Measurements from ENCODE around the gene OR5AK2. TPM values are rescaled to one million over a fixed set of nuclear protein-coding genes. Genes with fewer than 3 reads are reported as not detected.
"Not testable (repeated sequence)": the region's sequence is repeated elsewhere in the genome, so short reads cannot be mapped to it uniquely, and the experiment has no call there.

The OR5AK2 gene, protein sequence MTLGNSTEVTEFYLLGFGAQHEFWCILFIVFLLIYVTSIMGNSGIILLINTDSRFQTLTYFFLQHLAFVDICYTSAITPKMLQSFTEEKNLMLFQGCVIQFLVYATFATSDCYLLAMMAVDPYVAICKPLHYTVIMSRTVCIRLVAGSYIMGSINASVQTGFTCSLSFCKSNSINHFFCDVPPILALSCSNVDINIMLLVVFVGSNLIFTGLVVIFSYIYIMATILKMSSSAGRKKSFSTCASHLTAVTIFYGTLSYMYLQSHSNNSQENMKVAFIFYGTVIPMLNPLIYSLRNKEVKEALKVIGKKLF
- total RNA-seq, result not detected
- not detected for polyA plus RNA-seq (ENCODE audit: insufficient read depth, low read depth, low replicate concordance)
- long read RNA-seq, donor 1, result 0 reads
- long read RNA-seq, donor 2, result 0 reads

DNA sequence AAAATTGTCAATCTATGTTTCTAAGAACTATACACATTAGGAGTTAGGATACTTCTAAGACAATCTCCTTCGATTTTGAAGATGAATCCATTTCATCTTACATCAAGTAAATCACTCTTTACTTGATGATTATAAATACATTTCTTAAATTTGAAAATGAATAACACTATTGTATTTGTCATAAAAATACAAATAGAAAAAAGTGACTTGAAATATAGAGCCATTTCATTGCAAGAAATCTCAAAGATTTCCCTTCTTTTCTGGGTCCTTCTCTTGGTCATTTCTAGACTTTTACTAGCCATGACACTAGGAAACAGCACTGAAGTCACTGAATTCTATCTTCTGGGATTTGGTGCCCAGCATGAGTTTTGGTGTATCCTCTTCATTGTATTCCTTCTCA is at the start of gene OR5AK2:
TSS of gene OR5AK2 (plus strand) at position 301 of the 400 bp plus-strand sequence. CDS start at position 301, 0 bp downstream.
- intact Hi-C loops (cut with DNase I; ENCODE audit: low total_unique reads), result no loop called here
- H3K4me1 ChIP-seq, result no peaks in the 10 kb centered on the region

DNA sequence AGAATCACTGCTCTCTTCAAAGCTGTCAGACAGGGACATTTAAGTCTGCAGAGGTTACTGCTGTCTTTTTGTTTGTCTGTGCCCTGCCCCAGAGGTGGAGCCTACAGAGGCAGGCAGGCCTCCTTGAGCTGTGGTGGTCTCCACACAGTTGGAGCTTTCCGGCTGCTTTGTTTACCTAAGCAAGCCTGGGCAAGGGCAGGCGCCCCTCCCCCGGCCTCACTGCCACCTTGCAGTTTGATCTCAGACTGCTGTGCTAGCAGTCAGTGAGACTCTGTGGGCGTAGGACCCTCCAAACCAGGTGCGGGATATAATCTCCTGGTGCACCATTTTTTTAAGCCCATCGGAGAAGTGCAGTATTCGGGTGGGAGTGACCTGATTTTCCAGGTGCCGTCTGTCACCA is 43.2 kb upstream of the OR5AK2 start:
- WGBS, 2 donors, result 77 to 86% methylated on average over 7 to 8 of the region's 8 CpGs
- intact Hi-C loops (cut with DNase I; ENCODE audit: low total_unique reads); H3K27me3 ChIP-seq; DNase-seq; H3K27ac ChIP-seq; H3K9me3 ChIP-seq; H3K4me1 ChIP-seq; H3K4me3 ChIP-seq; H3K36me3 ChIP-seq (ENCODE audit: low read depth, missing control alignments): not testable (repeated sequence)

More for the DNA sequence above, at the start of gene OR5AK2:
- no peaks in the 10 kb centered on the region for H3K36me3 ChIP-seq (ENCODE audit: low read depth, missing control alignments)
- no peak for DNase-seq
- no peak within 1 kb of the TSS for H3K27ac ChIP-seq
- H3K9me3 ChIP-seq, result no peaks in the 10 kb centered on the region
- 73 to 81% methylated on average over 1 of the region's 1 CpG for WGBS, 2 donors
- no peaks in the 10 kb centered on the region for H3K27me3 ChIP-seq
- TF ChIP-seq POLR2A (IDR thresholded peaks at IDR 0.05), result no peak
- no peak within 1 kb of the TSS for H3K4me3 ChIP-seq

DNA sequence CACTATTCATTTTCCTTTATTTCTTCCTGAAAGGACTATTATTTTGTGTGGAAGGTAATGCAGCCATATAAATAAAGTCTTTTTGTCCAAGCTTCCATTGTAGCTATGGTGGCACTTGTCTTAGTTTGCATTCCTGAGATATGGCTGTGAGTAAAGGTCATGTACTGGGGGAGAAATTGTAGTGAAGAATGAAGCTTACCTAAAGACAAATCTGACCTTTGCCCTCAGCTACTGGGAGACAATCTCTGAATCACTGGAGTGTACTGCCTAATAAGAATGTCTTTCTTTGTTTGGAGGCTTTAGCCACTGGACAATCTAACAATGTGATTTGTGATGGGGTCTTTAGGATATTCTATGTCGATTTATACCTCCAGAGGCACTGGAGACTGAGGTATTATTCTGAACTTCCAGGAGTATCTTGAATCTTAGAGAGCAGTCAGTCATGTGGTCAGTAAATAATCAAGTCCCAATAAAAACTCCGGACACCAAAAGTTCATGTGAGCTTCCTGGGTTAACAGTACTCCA is 39.7 kb upstream of the OR5AK2 start:
- Histone ChIP-seq H3K4me3 (no peak overlapping the region), H3K36me3 (ENCODE audit: low read depth, missing control alignments) (no peaks in the 10 kb centered on the region), H3K27me3 (no peaks in the 10 kb centered on the region), H3K9me3 (no peaks in the 10 kb centered on the region), H3K4me1 (no peaks in the 10 kb centered on the region), H3K27ac (no peak overlapping the region)
- WGBS, 2 donors, result 75 to 88% methylated on average over 2 of the region's 2 CpGs
- intact Hi-C loops (cut with DNase I; ENCODE audit: low total_unique reads), result no loop called here
- no peak for DNase-seq
- TF ChIP-seq, protein P1, sequence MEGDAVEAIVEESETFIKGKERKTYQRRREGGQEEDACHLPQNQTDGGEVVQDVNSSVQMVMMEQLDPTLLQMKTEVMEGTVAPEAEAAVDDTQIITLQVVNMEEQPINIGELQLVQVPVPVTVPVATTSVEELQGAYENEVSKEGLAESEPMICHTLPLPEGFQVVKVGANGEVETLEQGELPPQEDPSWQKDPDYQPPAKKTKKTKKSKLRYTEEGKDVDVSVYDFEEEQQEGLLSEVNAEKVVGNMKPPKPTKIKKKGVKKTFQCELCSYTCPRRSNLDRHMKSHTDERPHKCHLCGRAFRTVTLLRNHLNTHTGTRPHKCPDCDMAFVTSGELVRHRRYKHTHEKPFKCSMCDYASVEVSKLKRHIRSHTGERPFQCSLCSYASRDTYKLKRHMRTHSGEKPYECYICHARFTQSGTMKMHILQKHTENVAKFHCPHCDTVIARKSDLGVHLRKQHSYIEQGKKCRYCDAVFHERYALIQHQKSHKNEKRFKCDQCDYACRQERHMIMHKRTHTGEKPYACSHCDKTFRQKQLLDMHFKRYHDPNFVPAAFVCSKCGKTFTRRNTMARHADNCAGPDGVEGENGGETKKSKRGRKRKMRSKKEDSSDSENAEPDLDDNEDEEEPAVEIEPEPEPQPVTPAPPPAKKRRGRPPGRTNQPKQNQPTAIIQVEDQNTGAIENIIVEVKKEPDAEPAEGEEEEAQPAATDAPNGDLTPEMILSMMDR (IDR thresholded peaks at IDR 0.05), result no peak
- no peak for TF ChIP-seq POLR2A (IDR thresholded peaks at IDR 0.05)

DNA sequence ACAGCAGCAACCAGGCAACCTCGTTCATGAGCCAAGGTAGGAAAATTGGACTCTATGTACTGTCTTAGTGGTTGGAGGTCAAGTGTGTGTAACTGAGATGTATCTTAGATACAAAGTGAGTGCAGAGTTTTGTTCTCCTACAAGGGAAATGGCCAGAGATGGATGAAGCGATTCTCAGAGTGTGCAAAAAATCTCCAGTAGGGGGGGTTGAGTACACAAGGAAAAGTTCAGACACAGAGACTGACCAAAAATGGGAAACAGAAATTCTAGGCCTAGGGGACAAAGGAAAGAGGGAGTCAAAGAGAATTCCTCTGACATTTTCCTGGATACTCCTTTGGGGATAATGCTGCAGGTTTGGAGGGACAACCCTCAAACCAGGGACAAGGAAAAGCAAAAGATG is 38.2 kb upstream of the OR5AK2 start:
- no peaks in the 10 kb centered on the region for H3K9me3 ChIP-seq
- no peaks in the 10 kb centered on the region for H3K4me1 ChIP-seq
- TF ChIP-seq POLR2A (IDR thresholded peaks at IDR 0.05), result no peak
- TF ChIP-seq, protein P1 (IDR thresholded peaks at IDR 0.05), result no peak
- no peak for DNase-seq
- H3K27me3 ChIP-seq, result no peaks in the 10 kb centered on the region
- no peak overlapping the region for H3K4me3 ChIP-seq
- intact Hi-C loops (cut with DNase I; ENCODE audit: low total_unique reads), result no loop called here
- no peaks in the 10 kb centered on the region for H3K36me3 ChIP-seq (ENCODE audit: low read depth, missing control alignments)
- H3K27ac ChIP-seq, result no peak overlapping the region
- 62 to 81% methylated on average over 2 of the region's 2 CpGs for WGBS, 2 donors

DNA sequence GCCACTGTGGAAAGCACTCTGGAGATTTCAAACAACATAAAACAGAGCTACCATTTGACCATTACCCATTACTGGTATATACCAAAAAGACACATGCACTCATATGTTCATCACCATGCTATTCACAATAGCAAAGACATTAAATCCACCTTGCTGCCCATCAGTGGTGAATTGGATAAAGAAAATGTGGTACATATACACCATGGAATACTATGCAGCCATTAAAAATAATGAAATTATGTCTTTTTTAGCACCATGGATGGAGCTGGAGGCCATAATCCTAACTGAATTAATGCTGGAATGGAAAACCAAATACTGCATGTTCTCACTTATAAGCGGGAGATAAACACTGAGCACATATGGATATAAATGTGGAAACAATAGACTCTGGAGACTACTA is 34.8 kb upstream of the OR5AK2 start:
- H3K9me3 ChIP-seq; H3K27me3 ChIP-seq; H3K36me3 ChIP-seq (ENCODE audit: low read depth, missing control alignments); DNase-seq; H3K4me3 ChIP-seq; H3K27ac ChIP-seq; intact Hi-C loops (cut with DNase I; ENCODE audit: low total_unique reads); H3K4me1 ChIP-seq: not testable (repeated sequence)
- 91 to 96% methylated on average over 1 of the region's 1 CpG for WGBS, 2 donors

DNA sequence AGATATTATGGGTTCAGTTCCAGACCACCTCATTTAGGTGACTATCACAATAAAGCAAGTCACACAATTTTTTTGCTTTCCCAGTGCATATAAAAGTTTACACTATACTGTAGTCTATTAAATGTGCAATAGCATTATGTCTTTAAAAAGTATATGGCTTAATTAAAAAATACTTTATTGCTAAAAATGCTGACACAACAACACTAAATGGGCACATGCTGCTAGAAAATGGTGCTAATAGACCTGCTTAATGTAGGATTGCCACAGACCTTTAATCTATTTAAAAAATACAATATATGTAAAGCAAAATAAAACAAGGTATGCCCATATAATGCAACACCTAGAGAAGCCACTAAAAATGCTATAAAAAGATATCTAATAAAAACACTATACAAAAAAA is 27.1 kb upstream of the OR5AK2 start:
- Histone ChIP-seq H3K4me1 (no peaks in the 10 kb centered on the region), H3K36me3 (ENCODE audit: low read depth, missing control alignments) (no peaks in the 10 kb centered on the region), H3K9me3 (no peaks in the 10 kb centered on the region), H3K4me3 (no peak overlapping the region), H3K27me3 (no peaks in the 10 kb centered on the region), H3K27ac (no peak overlapping the region)
- no peak for DNase-seq
- TF ChIP-seq, protein P1 (IDR thresholded peaks at IDR 0.05), result no peak
- no peak for TF ChIP-seq POLR2A (IDR thresholded peaks at IDR 0.05)
- intact Hi-C loops (cut with DNase I; ENCODE audit: low total_unique reads), result no loop called here
